Calu3 (cell line): ENCODE data around the gene B3GALT2. TPM values are rescaled to one million over a fixed set of nuclear protein-coding genes. Genes with fewer than 3 reads are reported as not detected.
A peak's percentile ranks its signal among the peaks of the same experiment; 100 is the strongest.
"Not testable (repeated sequence)": the region's sequence is repeated elsewhere in the genome, so short reads cannot be mapped to it uniquely, and the experiment has no call there.

ENCODE experiments used
- Bru-seq: library from RNA; stranded (reverse); fragments of 400-500 nt; gene quantifications from one replicate; lab custom pipeline; 2021; lab: Mats Ljungman, UMichigan
- BruChase-seq, 2 experiments: library from RNA; stranded (reverse); fragments of 400-500 nt; gene quantifications; one replicate each; lab custom pipeline; 2021; lab: Mats Ljungman, UMichigan
- BruUV-seq: library from RNA; stranded (reverse); fragments of 400-500 nt; replicated peaks from 2 replicates; lab custom pipeline; 2021; lab: Mats Ljungman, UMichigan
- CTCF ChIA-PET: fragments of 300-600 bp; sonication (Branson Sonifier 250); formaldehyde crosslinking; loops from one replicate; lab custom pipeline; 2022; ENCODE audit warnings: antibody characterized with exemption; lab: Charles Lee
- DNase-seq: peaks from one replicate; pipeline ENCODE4 v3.0.0; 2022
- H3K27ac Mint-ChIP-seq: one replicate; pipeline ENCODE4 v1.8.0; 2022; ENCODE audit warnings: mixed read lengths; ENCODE audit not compliant: unreplicated experiment
- H3K27me3 Mint-ChIP-seq: one replicate; pipeline ENCODE4 v1.8.0; 2022; ENCODE audit warnings: mixed read lengths; ENCODE audit not compliant: unreplicated experiment
- H3K36me3 Mint-ChIP-seq: one replicate; pipeline ENCODE4 v1.8.0; 2022; ENCODE audit warnings: mild to moderate bottlenecking, moderate library complexity, mixed read lengths; ENCODE audit not compliant: insufficient read depth, unreplicated experiment
- H3K4me1 Mint-ChIP-seq: one replicate; pipeline ENCODE4 v1.8.0; 2022; ENCODE audit warnings: mild to moderate bottlenecking, low read depth, mixed read lengths; ENCODE audit not compliant: unreplicated experiment
- H3K4me3 Mint-ChIP-seq: one replicate; pipeline ENCODE4 v1.8.0; 2022; ENCODE audit warnings: mild to moderate bottlenecking, low read depth, moderate library complexity, mixed read lengths; ENCODE audit not compliant: unreplicated experiment
- H3K9me3 Mint-ChIP-seq: one replicate; pipeline ENCODE4 v1.8.0; 2022; ENCODE audit warnings: low read depth, mixed read lengths; ENCODE audit not compliant: unreplicated experiment
- intact Hi-C: fragments of 100-400 bp; cut with micrococcal nuclease; formaldehyde crosslinking; loops from one replicate; pipeline ENCODE4 v1.10.0; 2022; ENCODE audit not compliant: unreplicated experiment
- long read RNA-seq: library from polyadenylated mRNA; stranded (forward); transcript quantifications from one replicate; pipeline ENCODE4 v2.0.0, GENCODE V29; 2022
- total RNA-seq: library from RNA; stranded (reverse); gene quantifications from 2 replicates; pipeline ENCODE4 v1.2.3, GENCODE V29; 2022
- TF ChIP-seq, protein P1 (sequence below): fragments of 200-600 bp; IDR thresholded peaks from one replicate; pipeline ENCODE4 v1.8.0; 2022; ENCODE audit warnings: antibody characterized with exemption; ENCODE audit not compliant: unreplicated experiment

Gene B3GALT2, protein sequence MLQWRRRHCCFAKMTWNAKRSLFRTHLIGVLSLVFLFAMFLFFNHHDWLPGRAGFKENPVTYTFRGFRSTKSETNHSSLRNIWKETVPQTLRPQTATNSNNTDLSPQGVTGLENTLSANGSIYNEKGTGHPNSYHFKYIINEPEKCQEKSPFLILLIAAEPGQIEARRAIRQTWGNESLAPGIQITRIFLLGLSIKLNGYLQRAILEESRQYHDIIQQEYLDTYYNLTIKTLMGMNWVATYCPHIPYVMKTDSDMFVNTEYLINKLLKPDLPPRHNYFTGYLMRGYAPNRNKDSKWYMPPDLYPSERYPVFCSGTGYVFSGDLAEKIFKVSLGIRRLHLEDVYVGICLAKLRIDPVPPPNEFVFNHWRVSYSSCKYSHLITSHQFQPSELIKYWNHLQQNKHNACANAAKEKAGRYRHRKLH
- total RNA-seq, result not detected in 2 replicates
- Bru-seq, nascent RNA, result percentile 18 among the genes with signal in this experiment
- BruChase-seq, experiment 1, labeled RNA remaining after a 6-hour chase, result percentile 18 among the genes with signal in this experiment
- percentile 14 among the genes with signal in this experiment for BruChase-seq, experiment 2, labeled RNA remaining after a 2-hour chase
- long read RNA-seq, result 0 reads

DNA sequence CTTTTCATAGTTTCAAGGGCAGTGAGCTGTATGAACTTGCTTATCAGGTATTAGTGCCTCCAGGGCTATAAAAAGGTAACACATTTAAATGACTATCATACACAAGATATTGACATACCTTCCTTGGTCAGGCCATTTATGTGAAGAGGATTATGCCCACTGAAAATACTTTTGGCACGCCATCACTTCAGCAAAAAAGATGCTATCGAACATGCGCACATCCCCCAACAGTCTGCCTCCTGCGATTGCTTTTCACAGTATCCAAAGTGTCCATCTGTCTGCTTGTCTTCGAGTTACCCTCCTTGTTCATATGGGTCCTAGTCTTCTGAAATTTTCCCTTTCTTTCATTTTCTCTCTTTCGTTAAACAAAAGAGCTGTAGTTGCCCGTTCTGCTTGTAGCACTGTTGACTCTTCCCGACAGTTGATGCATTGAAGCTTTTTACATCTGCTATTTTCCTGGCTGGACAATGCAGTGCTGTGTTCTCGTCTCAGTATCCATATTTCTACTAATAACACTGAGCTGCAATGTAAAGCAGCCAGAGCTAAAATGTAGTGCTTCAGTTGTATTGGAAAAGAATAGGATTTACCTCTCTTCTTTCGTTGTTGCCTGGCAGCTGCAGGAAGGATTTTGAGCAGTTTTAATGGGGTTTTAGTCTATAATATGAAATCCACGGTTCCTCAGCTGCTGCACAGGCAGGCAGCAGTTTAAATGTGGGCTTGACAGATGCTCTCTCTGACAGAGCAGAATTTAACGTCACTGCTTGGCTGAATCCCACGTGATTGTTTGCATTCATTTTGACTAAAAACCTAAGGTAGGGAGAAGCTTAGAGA lies at the start of gene B3GALT2:
Gene B3GALT2 (minus strand): TSS at position 713 of the 831 bp plus-strand sequence. CDS start 5,051 bp downstream, outside the sequence.
- no peak for DNase-seq
- TF ChIP-seq, protein P1, sequence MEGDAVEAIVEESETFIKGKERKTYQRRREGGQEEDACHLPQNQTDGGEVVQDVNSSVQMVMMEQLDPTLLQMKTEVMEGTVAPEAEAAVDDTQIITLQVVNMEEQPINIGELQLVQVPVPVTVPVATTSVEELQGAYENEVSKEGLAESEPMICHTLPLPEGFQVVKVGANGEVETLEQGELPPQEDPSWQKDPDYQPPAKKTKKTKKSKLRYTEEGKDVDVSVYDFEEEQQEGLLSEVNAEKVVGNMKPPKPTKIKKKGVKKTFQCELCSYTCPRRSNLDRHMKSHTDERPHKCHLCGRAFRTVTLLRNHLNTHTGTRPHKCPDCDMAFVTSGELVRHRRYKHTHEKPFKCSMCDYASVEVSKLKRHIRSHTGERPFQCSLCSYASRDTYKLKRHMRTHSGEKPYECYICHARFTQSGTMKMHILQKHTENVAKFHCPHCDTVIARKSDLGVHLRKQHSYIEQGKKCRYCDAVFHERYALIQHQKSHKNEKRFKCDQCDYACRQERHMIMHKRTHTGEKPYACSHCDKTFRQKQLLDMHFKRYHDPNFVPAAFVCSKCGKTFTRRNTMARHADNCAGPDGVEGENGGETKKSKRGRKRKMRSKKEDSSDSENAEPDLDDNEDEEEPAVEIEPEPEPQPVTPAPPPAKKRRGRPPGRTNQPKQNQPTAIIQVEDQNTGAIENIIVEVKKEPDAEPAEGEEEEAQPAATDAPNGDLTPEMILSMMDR, result no peak
- CTCF ChIA-PET, result interaction anchor here (0.8 kb wide), 1 partner anchor 19 kb away, joined by 3 read pairs; no protein-coding TSS in a partner anchor
- H3K27me3 Mint-ChIP-seq, result no peaks in the 10 kb centered on the region
- no TSS peak for BruUV-seq
- H3K36me3 Mint-ChIP-seq, result no peaks in the 10 kb centered on the region
- intact Hi-C loops, result loop anchor here (10.0 kb wide), 2 partner anchors 369 to 579 kb away; no protein-coding TSS in a partner anchor
- H3K27ac Mint-ChIP-seq, result peak within 1 kb of the TSS; percentile 30
- H3K4me3 Mint-ChIP-seq, result peak within 1 kb of the TSS; percentile 58
- peaks cover 36% of the 10 kb centered on the region for H3K4me1 Mint-ChIP-seq
- H3K9me3 Mint-ChIP-seq, result no peaks in the 10 kb centered on the region

DNA sequence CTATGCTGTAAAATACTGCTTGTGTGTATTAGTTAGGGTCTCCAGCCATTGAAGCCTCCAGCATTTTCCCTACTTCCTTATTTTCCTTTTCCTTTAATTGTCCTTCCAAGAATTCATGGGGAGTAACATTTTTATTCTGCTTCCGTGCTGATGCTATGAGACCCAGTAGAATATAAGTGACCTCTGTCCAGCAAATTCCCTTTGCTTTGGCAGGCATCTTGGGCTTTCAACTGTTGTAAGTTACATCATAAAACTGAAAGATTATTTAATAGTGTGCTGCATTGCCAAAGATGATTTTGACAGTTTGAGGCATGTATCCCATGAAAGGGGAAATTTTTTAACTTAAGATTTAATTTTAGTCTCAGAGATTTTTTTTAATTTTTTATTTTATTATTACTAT lies 48.1 kb upstream of the B3GALT2 start:
- Mint-ChIP-seq H3K27ac (no peak overlapping the region), H3K36me3 (peaks cover 6% of the 10 kb centered on the region), H3K4me1 (no peaks in the 10 kb centered on the region), H3K4me3 (no peak overlapping the region), H3K27me3 (no peaks in the 10 kb centered on the region), H3K9me3 (no peaks in the 10 kb centered on the region)
- no TSS peak for BruUV-seq
- TF ChIP-seq, protein P1, result no peak
- CTCF ChIA-PET, result no interaction called here
- DNase-seq, result no peak
- intact Hi-C loops, result no loop called here

DNA sequence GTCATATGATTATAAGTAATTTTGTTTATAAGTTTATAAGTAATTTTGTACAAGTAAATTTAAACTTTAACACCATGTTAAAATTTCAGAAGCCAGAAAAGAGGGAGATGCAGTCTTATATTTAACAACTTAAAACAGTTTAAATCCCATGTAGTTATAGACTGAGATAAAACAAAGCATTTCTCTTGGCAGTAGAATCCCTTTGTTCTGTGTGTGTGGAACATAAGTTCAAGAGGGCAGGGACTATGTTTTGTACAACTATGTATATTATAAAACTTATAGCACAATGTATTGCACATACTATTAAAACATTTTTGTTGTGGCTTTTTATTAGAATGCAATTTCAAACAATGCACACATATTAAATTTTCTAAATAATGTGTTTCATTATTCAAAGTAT lies 44.7 kb upstream of the B3GALT2 start:
- CTCF ChIA-PET, H3K4me1 Mint-ChIP-seq, H3K27me3 Mint-ChIP-seq, DNase-seq, intact Hi-C loops, H3K27ac Mint-ChIP-seq, H3K36me3 Mint-ChIP-seq, BruUV-seq, H3K9me3 Mint-ChIP-seq, H3K4me3 Mint-ChIP-seq: not testable (repeated sequence)

DNA sequence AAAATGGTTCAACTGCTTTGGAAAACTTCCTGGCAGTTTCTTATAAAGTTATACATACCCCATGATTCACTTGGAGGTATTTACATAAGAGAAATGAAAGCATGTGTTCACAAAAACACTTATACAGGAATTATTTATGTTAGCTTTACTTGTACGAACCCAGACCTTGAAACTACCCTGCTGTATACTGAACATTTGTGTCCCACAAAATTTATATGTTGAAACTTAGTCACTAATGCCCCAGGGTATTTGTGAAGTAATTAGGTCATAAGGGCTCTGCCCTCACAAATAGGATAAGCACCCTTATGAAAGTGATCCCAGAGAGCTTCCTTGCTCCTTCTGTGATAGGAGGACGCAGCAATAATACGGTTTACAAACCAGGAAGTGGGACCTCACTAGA lies 42.7 kb upstream of the B3GALT2 start:
- CTCF ChIA-PET, result no interaction called here

More for the DNA sequence above, 42.7 kb upstream of the B3GALT2 start:
- no peaks in the 10 kb centered on the region for H3K27me3 Mint-ChIP-seq
- no TSS peak for BruUV-seq
- H3K27ac Mint-ChIP-seq, result no peak overlapping the region
- intact Hi-C loops, result no loop called here
- no peak for DNase-seq
- peaks cover 4% of the 10 kb centered on the region for H3K36me3 Mint-ChIP-seq
- no peaks in the 10 kb centered on the region for H3K9me3 Mint-ChIP-seq
- TF ChIP-seq, protein P1, result no peak
- no peaks in the 10 kb centered on the region for H3K4me1 Mint-ChIP-seq
- no peak overlapping the region for H3K4me3 Mint-ChIP-seq
